ENCODE data around the gene RBP3.

RBP3 gene

DNA sequence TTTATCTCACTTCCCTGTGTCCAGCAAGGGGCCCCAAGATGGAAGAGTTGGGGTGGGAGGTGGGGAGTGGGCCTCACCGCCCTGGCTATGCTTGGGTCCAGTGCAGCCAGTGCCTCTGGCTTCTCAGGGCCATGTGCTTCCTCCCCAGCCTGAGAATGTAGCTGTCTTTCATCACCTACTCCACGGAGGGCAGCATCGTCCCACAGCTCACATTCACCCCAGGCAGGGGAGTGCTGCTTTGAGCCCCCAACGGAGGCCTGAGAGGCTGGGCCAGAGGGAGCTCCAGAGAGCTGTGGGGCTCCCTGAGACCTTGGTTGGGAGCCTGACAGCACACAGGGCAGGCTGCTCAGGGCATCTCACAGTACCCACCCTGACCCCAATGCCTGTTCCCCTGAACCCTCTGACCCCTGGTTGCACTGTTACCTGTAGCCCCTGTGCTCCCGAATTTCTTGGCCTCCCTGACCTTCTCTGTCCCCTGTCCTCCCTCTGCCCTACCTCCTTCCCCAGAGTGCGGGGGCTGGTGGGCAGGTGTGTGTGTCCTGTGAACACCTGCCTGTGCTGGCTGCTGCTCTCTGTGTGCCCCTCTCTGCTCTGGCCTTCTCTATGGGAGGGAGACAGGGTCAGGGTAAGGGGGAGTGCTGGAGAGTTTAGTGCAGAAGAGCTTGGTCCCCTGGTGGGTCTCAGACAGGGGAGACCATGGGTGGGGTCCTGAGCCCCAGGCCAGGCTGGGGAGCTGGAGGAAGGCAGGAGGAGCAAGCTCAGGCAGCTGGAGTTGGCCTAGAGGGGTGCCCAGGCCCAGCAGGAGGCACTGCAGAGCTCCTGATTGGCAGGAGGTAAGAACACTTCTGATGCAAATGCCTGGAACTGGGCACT is 55.5 kb downstream of the RBP3 start:
- TF ChIP-seq, protein P1, sequence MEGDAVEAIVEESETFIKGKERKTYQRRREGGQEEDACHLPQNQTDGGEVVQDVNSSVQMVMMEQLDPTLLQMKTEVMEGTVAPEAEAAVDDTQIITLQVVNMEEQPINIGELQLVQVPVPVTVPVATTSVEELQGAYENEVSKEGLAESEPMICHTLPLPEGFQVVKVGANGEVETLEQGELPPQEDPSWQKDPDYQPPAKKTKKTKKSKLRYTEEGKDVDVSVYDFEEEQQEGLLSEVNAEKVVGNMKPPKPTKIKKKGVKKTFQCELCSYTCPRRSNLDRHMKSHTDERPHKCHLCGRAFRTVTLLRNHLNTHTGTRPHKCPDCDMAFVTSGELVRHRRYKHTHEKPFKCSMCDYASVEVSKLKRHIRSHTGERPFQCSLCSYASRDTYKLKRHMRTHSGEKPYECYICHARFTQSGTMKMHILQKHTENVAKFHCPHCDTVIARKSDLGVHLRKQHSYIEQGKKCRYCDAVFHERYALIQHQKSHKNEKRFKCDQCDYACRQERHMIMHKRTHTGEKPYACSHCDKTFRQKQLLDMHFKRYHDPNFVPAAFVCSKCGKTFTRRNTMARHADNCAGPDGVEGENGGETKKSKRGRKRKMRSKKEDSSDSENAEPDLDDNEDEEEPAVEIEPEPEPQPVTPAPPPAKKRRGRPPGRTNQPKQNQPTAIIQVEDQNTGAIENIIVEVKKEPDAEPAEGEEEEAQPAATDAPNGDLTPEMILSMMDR (IDR thresholded peaks at IDR 0.05; ENCODE audit: poor library complexity, severe bottlenecking), result no peak
- DNase-seq (ENCODE audit: low spot score) (no peak), ATAC-seq (ENCODE audit: low read depth) (no peak)
- peaks cover 35% of the 10 kb centered on the region for H3K4me1 ChIP-seq (ENCODE audit: insufficient read depth, poor library complexity, severe bottlenecking)
- no peaks in the 10 kb centered on the region for H3K36me3 ChIP-seq (ENCODE audit: low read depth)
- no peak overlapping the region for H3K4me3 ChIP-seq (ENCODE audit: severe bottlenecking)
- H3K27ac ChIP-seq (ENCODE audit: poor library complexity, severe bottlenecking), result peak overlapping the region; percentile 70
- H3K27me3 ChIP-seq (ENCODE audit: insufficient read depth, poor library complexity, severe bottlenecking), result no peaks in the 10 kb centered on the region
- no peaks in the 10 kb centered on the region for H3K9me3 ChIP-seq (ENCODE audit: severe bottlenecking)

DNA sequence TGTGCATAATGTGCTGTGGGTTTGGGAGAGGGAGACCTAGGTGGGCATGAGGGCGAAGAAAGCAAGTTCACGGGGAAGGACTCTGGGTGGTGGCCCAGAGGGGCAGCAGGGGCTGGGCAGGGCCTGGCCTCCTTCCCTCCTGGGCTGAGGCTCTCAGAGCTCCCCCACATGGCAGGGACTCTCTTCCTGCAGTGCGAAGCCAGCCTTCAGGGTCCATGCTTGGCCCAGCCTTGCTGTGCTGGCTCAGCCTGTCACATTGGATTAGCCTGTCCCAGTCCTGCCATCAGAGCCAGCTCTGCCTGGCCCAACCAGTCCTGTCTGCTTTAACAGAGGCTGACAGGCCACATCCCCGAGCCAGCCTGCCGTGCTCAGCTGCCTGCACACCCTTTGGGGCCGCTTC is 56.3 kb downstream of the RBP3 start:
- H3K4me3 ChIP-seq (ENCODE audit: severe bottlenecking), result no peak overlapping the region
- DNase-seq (ENCODE audit: low spot score) (no peak), ATAC-seq (ENCODE audit: low read depth) (no peak)
- no peaks in the 10 kb centered on the region for H3K36me3 ChIP-seq (ENCODE audit: low read depth)
- H3K27ac ChIP-seq (ENCODE audit: poor library complexity, severe bottlenecking), result peak overlapping the region; percentile 70
- TF ChIP-seq, protein P1 (IDR thresholded peaks at IDR 0.05; ENCODE audit: poor library complexity, severe bottlenecking), result no peak
- H3K27me3 ChIP-seq (ENCODE audit: insufficient read depth, poor library complexity, severe bottlenecking), result no peaks in the 10 kb centered on the region
- no peaks in the 10 kb centered on the region for H3K9me3 ChIP-seq (ENCODE audit: severe bottlenecking)
- peaks cover 35% of the 10 kb centered on the region for H3K4me1 ChIP-seq (ENCODE audit: insufficient read depth, poor library complexity, severe bottlenecking)

DNA sequence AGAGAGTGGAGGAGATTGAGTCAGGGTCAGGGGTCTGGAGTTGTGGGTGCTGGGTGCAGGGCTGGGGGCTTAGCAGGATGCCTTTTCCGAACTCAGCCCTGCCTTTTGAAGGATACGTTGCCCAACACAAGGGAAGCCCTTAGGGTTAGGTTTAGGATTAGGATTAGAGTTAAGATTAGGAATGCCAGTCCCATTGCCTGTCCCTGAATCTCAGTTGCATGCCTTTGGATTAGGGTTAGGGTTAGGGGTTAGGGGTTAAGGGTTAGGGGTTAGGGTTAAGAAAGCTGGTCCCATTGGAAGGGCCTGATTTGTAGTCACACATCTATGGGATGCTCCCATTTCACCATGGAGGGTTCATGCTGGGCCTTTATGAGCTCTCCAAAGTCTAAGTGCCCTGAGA is 56.8 kb downstream of the RBP3 start:
- TF ChIP-seq, protein P1 (IDR thresholded peaks at IDR 0.05; ENCODE audit: poor library complexity, severe bottlenecking), result no peak
- peaks cover 35% of the 10 kb centered on the region for H3K4me1 ChIP-seq (ENCODE audit: insufficient read depth, poor library complexity, severe bottlenecking)
- H3K9me3 ChIP-seq (ENCODE audit: severe bottlenecking), result no peaks in the 10 kb centered on the region
- no peaks in the 10 kb centered on the region for H3K27me3 ChIP-seq (ENCODE audit: insufficient read depth, poor library complexity, severe bottlenecking)
- no peak for DNase-seq (ENCODE audit: low spot score)
- no peak overlapping the region for H3K4me3 ChIP-seq (ENCODE audit: severe bottlenecking)
- peak overlapping the region; percentile 70 for H3K27ac ChIP-seq (ENCODE audit: poor library complexity, severe bottlenecking)
- no peaks in the 10 kb centered on the region for H3K36me3 ChIP-seq (ENCODE audit: low read depth)
- ATAC-seq (ENCODE audit: low read depth), result no peak

DNA sequence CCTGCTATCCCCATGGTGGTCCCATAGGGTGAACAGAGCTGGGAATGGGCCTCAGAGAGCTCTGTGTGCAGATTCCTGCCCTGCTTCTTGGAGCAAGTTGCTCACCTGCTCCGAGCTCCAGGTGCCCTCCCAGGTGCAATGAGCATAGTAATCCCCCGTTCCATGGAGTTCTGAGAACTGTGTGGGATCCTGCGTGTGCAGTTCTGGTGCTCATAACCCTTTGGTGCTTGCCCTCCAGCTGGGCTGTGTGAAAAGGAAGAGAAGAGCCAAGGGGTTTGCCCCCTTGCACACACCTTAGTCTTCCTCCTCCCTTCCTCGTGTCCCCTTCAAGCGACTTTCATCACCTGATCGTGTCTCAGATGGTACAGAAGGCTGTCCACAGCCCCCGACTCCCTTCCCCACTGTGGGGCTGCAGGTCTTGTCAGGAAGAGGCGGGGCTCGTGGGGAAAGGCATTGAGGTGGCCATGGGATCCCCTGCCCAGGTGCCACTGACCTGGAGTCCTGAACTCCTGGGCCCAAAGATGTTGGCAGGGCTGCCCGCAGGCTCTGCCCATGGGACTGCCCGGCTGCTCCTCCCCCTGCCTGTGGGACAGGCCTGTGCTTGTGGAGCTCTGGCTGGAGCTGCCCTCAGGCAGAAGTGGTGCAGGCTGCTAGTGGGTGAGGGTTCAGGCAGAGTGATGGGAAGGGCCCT is 57.8 kb downstream of the RBP3 start:
- no peaks in the 10 kb centered on the region for H3K36me3 ChIP-seq (ENCODE audit: low read depth)
- no peaks in the 10 kb centered on the region for H3K9me3 ChIP-seq (ENCODE audit: severe bottlenecking)
- TF ChIP-seq, protein P1 (IDR thresholded peaks at IDR 0.05; ENCODE audit: poor library complexity, severe bottlenecking), result no peak
- no peaks in the 10 kb centered on the region for H3K27me3 ChIP-seq (ENCODE audit: insufficient read depth, poor library complexity, severe bottlenecking)
- DNase-seq (ENCODE audit: low spot score), result peak; percentile 86
- peak; percentile 61 for ATAC-seq (ENCODE audit: low read depth)
- H3K4me1 ChIP-seq (ENCODE audit: insufficient read depth, poor library complexity, severe bottlenecking), result peaks cover 35% of the 10 kb centered on the region
- H3K27ac ChIP-seq (ENCODE audit: poor library complexity, severe bottlenecking), result peak overlapping the region; percentile 70
- H3K4me3 ChIP-seq (ENCODE audit: severe bottlenecking), result no peak overlapping the region

DNA sequence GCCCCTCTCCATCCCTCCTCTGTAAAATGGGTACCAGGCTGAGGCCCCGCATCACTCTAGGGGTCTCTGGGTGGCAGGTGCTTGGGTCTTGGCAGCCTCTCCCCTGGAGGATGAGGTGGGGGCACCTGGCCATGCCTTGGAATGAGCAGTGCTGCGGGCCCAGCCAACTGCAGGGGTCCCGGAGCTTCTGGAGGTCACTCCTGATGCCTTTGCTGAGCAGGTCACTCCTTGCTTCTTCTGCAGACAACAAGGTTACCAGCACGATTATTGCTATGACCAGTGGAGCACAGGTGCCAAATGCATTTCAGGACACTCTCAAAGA is 58.3 kb downstream of the RBP3 start:
- TF ChIP-seq, protein P1 (IDR thresholded peaks at IDR 0.05; ENCODE audit: poor library complexity, severe bottlenecking), result no peak
- Histone ChIP-seq H3K36me3 (ENCODE audit: low read depth) (no peaks in the 10 kb centered on the region), H3K27me3 (ENCODE audit: insufficient read depth, poor library complexity, severe bottlenecking) (no peaks in the 10 kb centered on the region), H3K27ac (ENCODE audit: poor library complexity, severe bottlenecking) (peak overlapping the region; percentile 70), H3K4me1 (ENCODE audit: insufficient read depth, poor library complexity, severe bottlenecking) (peaks cover 35% of the 10 kb centered on the region), H3K4me3 (ENCODE audit: severe bottlenecking) (no peak overlapping the region), H3K9me3 (ENCODE audit: severe bottlenecking) (no peaks in the 10 kb centered on the region)
- DNase-seq (ENCODE audit: low spot score) (no peak), ATAC-seq (ENCODE audit: low read depth) (no peak)

Data from RWPE2 (cell line).